K562 (cell line): Measurements from ENCODE around the gene TBC1D10A. TPM values are rescaled to one million over a fixed set of nuclear protein-coding genes. Genes with fewer than 3 reads are reported as not detected.

ENCODE experiments used
- ATAC-seq: fragments of 200-7000 bp; cut with Tn5 transposase; 3 replicates; pipeline ENCODE4 v1.9.1; 2020; ENCODE audit warnings: moderate library complexity
- BruUV-seq: library from RNA; stranded (reverse); fragments of 400-500 nt; replicated peaks from 2 replicates; lab custom pipeline; 2021; lab: Mats Ljungman, UMichigan
- CTCF ChIA-PET: fragments of 300-600 bp; formaldehyde crosslinking; extraction: SDS; loops from one replicate; lab custom pipeline; 2021; ENCODE audit warnings: low intra/inter-chr PET ratio; lab: Yijun Ruan, JAX
- POLR2A ChIA-PET: fragments of 300-600, 350-650 bp; sonication (Branson Sonifier 250); formaldehyde crosslinking; extraction: SDS; loops from one replicate; lab custom pipeline; 2021; ENCODE audit warnings: antibody characterized with exemption, inconsistent platforms; lab: Yijun Ruan, JAX
- DNase-seq, 4 experiments: peaks; one replicate each; pipeline versions ENCODE4 v3.0.0 to v3.0.0-alpha.2; 2011 to 2018; ENCODE audit warnings: low spot score in 3 of 4, mixed read lengths in 3 of 4; ENCODE audit errors: extremely low read depth in 1 of 4
- FAIRE-seq: peaks from 2 replicates; lab custom pipeline; 2011; peaks lifted over from hg19 to GRCh38; lab: Jason Lieb, UNC
- H2AFZ ChIP-seq: 2 replicates; pipeline ENCODE4 v1.6.0; 2011; ENCODE audit warnings: low read depth, low read length, control low read depth, inconsistent platforms
- H3K27ac ChIP-seq: fragments of 200-600 bp; 3 replicates; pipeline ENCODE4 v1.8.0; 2011; ENCODE audit warnings: low read depth, mild to moderate bottlenecking, control low read depth, inconsistent platforms, low read length, moderate library complexity, mixed read lengths; ENCODE audit errors: extremely low read depth
- H3K27me3 ChIP-seq, 2 experiments: fragments of 300-600 bp in 1 of 2; 2 replicates in 1 of 2; 3 replicates in 1 of 2; pipeline versions ENCODE4 v1.6.0 to v1.8.0; 2011; ENCODE audit warnings: inconsistent platforms in 2 of 2, low read length in 2 of 2, mild to moderate bottlenecking in 1 of 2, mixed read lengths in 1 of 2, moderate library complexity in 1 of 2; ENCODE audit not compliant: control insufficient read depth in 2 of 2, insufficient read depth in 2 of 2
- H3K36me3 ChIP-seq: fragments of 300-600 bp; 3 replicates; pipeline ENCODE4 v1.8.0; 2011; ENCODE audit warnings: mild to moderate bottlenecking, low read length, inconsistent platforms; ENCODE audit not compliant: control insufficient read depth, insufficient read depth
- H3K4me1 ChIP-seq, 2 experiments: fragments of 200-600 bp in 1 of 2; replicated peaks in 1 of 2; 2 replicates in 1 of 2; 3 replicates in 1 of 2; pipeline versions ENCODE4 v1.5.1 to v1.8.0; 2011; ENCODE audit warnings: inconsistent platforms in 2 of 2, low read length in 2 of 2, mild to moderate bottlenecking in 1 of 2, mixed read lengths in 1 of 2, moderate library complexity in 1 of 2; ENCODE audit not compliant: control insufficient read depth in 2 of 2, insufficient read depth in 2 of 2
- H3K4me2 ChIP-seq: 2 replicates; pipeline ENCODE4 v1.6.1; 2011; ENCODE audit warnings: low read length, control low read depth, inconsistent platforms, mixed read lengths; ENCODE audit not compliant: insufficient read depth
- H3K4me3 ChIP-seq: fragments of 200-600 bp; sonication (generic), shearing (Covaris generic); 2 replicates; pipeline ENCODE4 v1.5.1; 2016; ENCODE audit warnings: control low read depth, inconsistent platforms
- H3K79me2 ChIP-seq: fragments of 200-600 bp; 3 replicates; pipeline ENCODE4 v1.8.0; 2011; ENCODE audit warnings: low read length, inconsistent platforms; ENCODE audit not compliant: control insufficient read depth, insufficient read depth
- H3K9ac ChIP-seq, 2 experiments: 2 replicates each; pipeline versions ENCODE4 v1.6.0 to v1.6.1; 2011; ENCODE audit warnings: low read depth in 2 of 2, low read length in 2 of 2, control low read depth in 1 of 2, inconsistent platforms in 1 of 2, mild to moderate bottlenecking in 1 of 2, mixed read lengths in 1 of 2; ENCODE audit not compliant: insufficient read depth in 1 of 2
- H3K9me1 ChIP-seq: one replicate; pipeline ENCODE4 v1.6.0; 2011; ENCODE audit warnings: inconsistent platforms, mild to moderate bottlenecking, low read length, moderate library complexity; ENCODE audit not compliant: control insufficient read depth, insufficient read depth
- H3K9me3 ChIP-seq: replicated peaks from 2 replicates; pipeline ENCODE4 v1.5.1; 2011; ENCODE audit warnings: low read depth, low read length, inconsistent platforms; ENCODE audit not compliant: control insufficient read depth, insufficient read depth
- H4K20me1 ChIP-seq: replicated peaks from 2 replicates; pipeline ENCODE4 v1.6.1; 2011; ENCODE audit warnings: low read length, inconsistent platforms, mixed read lengths; ENCODE audit not compliant: control insufficient read depth, insufficient read depth
- JUN ChIP-seq, 2 experiments: sonication (generic) in 1 of 2; formaldehyde crosslinking in 1 of 2; IDR thresholded peaks; 2 replicates each; pipeline versions ENCODE4 v1.6.1 to v1.8.0; 2012 to 2022; ENCODE audit warnings: borderline replicate concordance in 2 of 2, mild to moderate bottlenecking in 2 of 2, improper control_type of control experiment in 1 of 2, low read depth in 1 of 2, low read length in 1 of 2, missing genetic modification reagents in 1 of 2
- NUFIP1 ChIP-seq: fragments of 450-650 bp; IDR thresholded peaks from 2 replicates; pipeline ENCODE4 v1.6.1; 2018; ENCODE audit not compliant: partially characterized antibody
- PML ChIP-seq: IDR thresholded peaks from 2 replicates; pipeline ENCODE4 v1.6.1; 2012; ENCODE audit warnings: low read length, inconsistent platforms
- POLR2AphosphoS5 ChIP-seq: IDR thresholded peaks from 2 replicates; pipeline ENCODE4 v1.6.1; 2011; ENCODE audit warnings: mild to moderate bottlenecking, low read depth, low read length, moderate library complexity; ENCODE audit not compliant: control insufficient read depth, insufficient read depth
- POLR2B ChIP-seq: fragments of 450-650 bp; IDR thresholded peaks from 2 replicates; pipeline ENCODE4 v1.6.1; 2018; ENCODE audit warnings: low read depth; ENCODE audit not compliant: partially characterized antibody
- ZNF431 ChIP-seq: sonication (generic); formaldehyde crosslinking; IDR thresholded peaks from 2 replicates; pipeline ENCODE4 v1.8.0; 2022; ENCODE audit warnings: mild to moderate bottlenecking, missing genetic modification reagents
- WGBS: fragments of 100-300 bp; shearing (Covaris generic); methylation state at CpG from one replicate; pipeline ENCODE4 v1.1.6; 2016; ENCODE audit warnings: low coverage, mixed read lengths; ENCODE audit not compliant: insufficient coverage; ENCODE audit errors: missing lambda C conversion rate; 5-methylcytosine and 5-hydroxymethylcytosine counted together
- in situ Hi-C: fragments of 300-500 bp; cut with MboI; formaldehyde crosslinking; loops from 4 replicates; pipeline ENCODE4 v1.15.0; 2018; ENCODE audit warnings: inconsistent platforms, mixed read lengths
- intact Hi-C: fragments of 100-400 bp; cut with micrococcal nuclease; formaldehyde crosslinking; loops from 2 replicates; pipeline ENCODE4 v1.14.2; 2022
- polyA plus RNA-seq, 8 experiments: library from polyadenylated mRNA; depleted of rRNA in 4 of 8; stranded (reverse) in 5 of 8; unstranded in 3 of 8; fragments of >200 nt; fragmentation: Nextera tagmentation in 2 of 8; fragmentation: Illumina TruSeq in 1 of 8; extraction: Ambion mirVana in 2 of 8; extraction: Trizol in 1 of 8; gene quantifications; 2 replicates each; pipeline versions ENCODE4 v1.2.1 to v1.2.3, GENCODE V29; 2011 to 2014; ENCODE audit warnings: inconsistent platforms in 1 of 8, missing spikeins in 1 of 8
- total RNA-seq, 7 experiments: library from RNA; depleted of rRNA in 6 of 7; stranded (reverse); fragments of >200 nt in 6 of 7; fragmentation: Illumina TruSeq in 2 of 7; extraction: Trizol in 2 of 7; gene quantifications; 2 replicates each; pipeline versions ENCODE4 v1.2.1 to v1.2.3, GENCODE V29; 2011 to 2021; ENCODE audit warnings: low replicate concordance in 1 of 7
- TF ChIP-seq, protein P1 (sequence below): fragments of 450-650 bp; IDR thresholded peaks from 2 replicates; pipeline ENCODE4 v1.6.1; 2016; ENCODE audit warnings: mild to moderate bottlenecking
- TF ChIP-seq, protein P2 (sequence below): fragments of 250-450 bp; sonication (Bioruptor Pico); IDR thresholded peaks from 2 replicates; pipeline ENCODE4 v1.5.1; 2021; ENCODE audit warnings: mild to moderate bottlenecking

The TBC1D10A gene
- total and polyA plus RNA-seq, 9 of the 15 experiments (the other 6 are each of a cell fraction or from before 2014, with no cell fraction given), result 0.13 to 10.4 (median 4.6) TPM

DNA sequence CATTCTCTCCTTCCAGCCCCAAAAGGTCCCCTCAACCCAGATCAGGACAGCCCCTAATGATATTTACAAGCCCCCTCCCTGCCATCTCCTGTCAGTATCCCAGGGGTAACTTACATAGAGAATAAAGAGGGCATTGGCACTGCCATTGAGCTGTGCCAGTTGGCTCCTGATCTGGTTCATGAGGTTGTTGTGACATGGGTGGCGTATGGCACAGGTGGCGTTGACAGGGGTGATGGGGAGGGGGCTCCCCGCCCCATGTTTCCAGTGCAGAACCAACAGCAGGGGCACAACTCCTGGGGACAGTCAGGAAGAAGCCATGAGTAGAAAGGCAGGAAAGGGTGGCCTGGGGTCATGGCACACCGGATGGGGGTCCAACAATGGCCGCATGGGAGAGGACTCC is 82.1 kb downstream of the TBC1D10A start:
- H3K9ac ChIP-seq, result no peak overlapping the region
- no peaks in the 10 kb centered on the region for H3K36me3 ChIP-seq
- no peaks in the 10 kb centered on the region for H3K9me1 ChIP-seq
- no peaks in the 10 kb centered on the region for H3K79me2 ChIP-seq
- no peak for FAIRE-seq
- no peaks in the 10 kb centered on the region for H3K9me3 ChIP-seq
- 0 out of 2 replicates have a peak, but pooled peaks cover 4% of the 10 kb centered on the region for H4K20me1 ChIP-seq
- CTCF ChIA-PET, result no interaction called here
- H2AFZ ChIP-seq, result no peak overlapping the region
- POLR2A ChIA-PET, result interaction anchor here (0.8 kb wide), 1 partner anchor 62 kb away, joined by 4 read pairs; no protein-coding TSS in a partner anchor
- H3K4me3 ChIP-seq, result no peak overlapping the region
- BruUV-seq, result no TSS peak
- TF ChIP-seq PML, result no peak
- DNase-seq, result no peak
- no peak for ATAC-seq
- in situ Hi-C loops (loop anchor here (5.0 kb wide), 1 partner anchor 137 kb away; no protein-coding TSS in a partner anchor), intact Hi-C loops (no loop called here)
- H3K27me3 ChIP-seq, result peaks cover 0 to 39% of the 10 kb centered on the region in 2 experiments; a peak in 2 of 5 replicates
- H3K27ac ChIP-seq, result no peak overlapping the region
- no peak overlapping the region for H3K4me2 ChIP-seq
- WGBS, result no CpG with 5 or more reads among the region's 5 CpGs
- H3K4me1 ChIP-seq, result peaks cover 0 to 28% of the 10 kb centered on the region in 2 experiments; a peak in 2 of 5 replicates

DNA sequence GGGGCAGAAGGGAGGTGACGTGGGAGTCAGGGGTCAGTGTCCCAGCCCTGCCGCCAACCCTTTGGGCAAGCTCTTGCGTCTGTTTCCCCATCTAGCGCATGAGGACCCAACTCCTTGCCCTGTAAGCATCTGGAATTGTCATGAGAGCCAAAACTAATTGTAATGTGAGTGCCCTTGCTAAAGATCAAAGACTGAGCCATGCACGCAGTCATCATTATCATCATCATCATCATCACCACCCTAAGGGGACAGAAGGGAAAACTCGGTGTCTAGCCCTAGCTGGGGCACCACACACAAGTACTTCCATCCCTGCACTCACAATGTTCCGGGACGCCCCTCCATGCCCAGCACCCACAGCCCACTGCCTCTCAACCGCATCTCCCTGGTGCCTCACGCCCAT is 82.7 kb downstream of the TBC1D10A start:
- POLR2A ChIA-PET, result interaction anchor here (0.6 kb wide), 1 partner anchor 19 kb away, joined by 4 read pairs; no protein-coding TSS in a partner anchor
- no peak for FAIRE-seq
- CTCF ChIA-PET, result no interaction called here
- Histone ChIP-seq H3K36me3 (no peaks in the 10 kb centered on the region), H3K27ac (no peak overlapping the region), H3K27me3 (peaks cover 0 to 44% of the 10 kb centered on the region in 2 experiments; a peak in 2 of 5 replicates), H4K20me1 (0 out of 2 replicates have a peak, but pooled peaks cover 4% of the 10 kb centered on the region), H3K4me1 (peaks cover 0 to 25% of the 10 kb centered on the region in 2 experiments; a peak in 2 of 5 replicates), H3K79me2 (no peaks in the 10 kb centered on the region), H3K9me3 (no peaks in the 10 kb centered on the region), H3K4me3 (no peak overlapping the region), H3K9ac (no peak overlapping the region), H2AFZ (no peak overlapping the region), H3K4me2 (no peak overlapping the region), H3K9me1 (no peaks in the 10 kb centered on the region)
- no TSS peak for BruUV-seq
- ATAC-seq, result no peak
- DNase-seq, result no peak
- WGBS, result 47% methylated on average over 5 of the region's 10 CpGs
- in situ Hi-C loops (loop anchor here (5.0 kb wide), 1 partner anchor 137 kb away; no protein-coding TSS in a partner anchor), intact Hi-C loops (no loop called here)
- TF ChIP-seq, protein P1, sequence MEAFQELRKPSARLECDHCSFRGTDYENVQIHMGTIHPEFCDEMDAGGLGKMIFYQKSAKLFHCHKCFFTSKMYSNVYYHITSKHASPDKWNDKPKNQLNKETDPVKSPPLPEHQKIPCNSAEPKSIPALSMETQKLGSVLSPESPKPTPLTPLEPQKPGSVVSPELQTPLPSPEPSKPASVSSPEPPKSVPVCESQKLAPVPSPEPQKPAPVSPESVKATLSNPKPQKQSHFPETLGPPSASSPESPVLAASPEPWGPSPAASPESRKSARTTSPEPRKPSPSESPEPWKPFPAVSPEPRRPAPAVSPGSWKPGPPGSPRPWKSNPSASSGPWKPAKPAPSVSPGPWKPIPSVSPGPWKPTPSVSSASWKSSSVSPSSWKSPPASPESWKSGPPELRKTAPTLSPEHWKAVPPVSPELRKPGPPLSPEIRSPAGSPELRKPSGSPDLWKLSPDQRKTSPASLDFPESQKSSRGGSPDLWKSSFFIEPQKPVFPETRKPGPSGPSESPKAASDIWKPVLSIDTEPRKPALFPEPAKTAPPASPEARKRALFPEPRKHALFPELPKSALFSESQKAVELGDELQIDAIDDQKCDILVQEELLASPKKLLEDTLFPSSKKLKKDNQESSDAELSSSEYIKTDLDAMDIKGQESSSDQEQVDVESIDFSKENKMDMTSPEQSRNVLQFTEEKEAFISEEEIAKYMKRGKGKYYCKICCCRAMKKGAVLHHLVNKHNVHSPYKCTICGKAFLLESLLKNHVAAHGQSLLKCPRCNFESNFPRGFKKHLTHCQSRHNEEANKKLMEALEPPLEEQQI, result no peak
- TF ChIP-seq NUFIP1 (no peak), JUN (IDR thresholded peaks at IDR 0.05; ENCODE audit: borderline replicate concordance, low read depth, low read length) (no peak), JUN (CRISPR knock-in tag; IDR thresholded peaks at IDR 0.05; ENCODE audit: borderline replicate concordance) (no peak), POLR2AphosphoS5 (no peak), POLR2B (no peak), ZNF431 (CRISPR knock-in tag) (no peak)
- TF ChIP-seq, protein P2, sequence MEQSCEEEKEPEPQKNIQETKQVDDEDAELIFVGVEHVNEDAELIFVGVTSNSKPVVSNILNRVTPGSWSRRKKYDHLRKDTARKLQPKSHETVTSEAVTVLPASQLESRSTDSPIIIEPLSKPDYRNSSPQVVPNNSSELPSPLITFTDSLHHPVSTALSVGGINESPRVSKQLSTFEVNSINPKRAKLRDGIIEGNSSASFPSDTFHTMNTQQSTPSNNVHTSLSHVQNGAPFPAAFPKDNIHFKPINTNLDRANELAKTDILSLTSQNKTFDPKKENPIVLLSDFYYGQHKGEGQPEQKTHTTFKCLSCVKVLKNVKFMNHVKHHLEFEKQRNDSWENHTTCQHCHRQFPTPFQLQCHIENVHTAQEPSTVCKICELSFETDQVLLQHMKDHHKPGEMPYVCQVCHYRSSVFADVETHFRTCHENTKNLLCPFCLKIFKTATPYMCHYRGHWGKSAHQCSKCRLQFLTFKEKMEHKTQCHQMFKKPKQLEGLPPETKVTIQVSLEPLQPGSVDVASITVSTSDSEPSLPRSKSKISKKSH (CRISPR knock-in tag), result no peak
